Esophagus muscularis mucosa (tissue), 4 donors: ENCODE results near the gene PDE3A.

Source experiments
- EP300 ChIP-seq: sonication (generic); formaldehyde crosslinking; IDR thresholded peaks from one replicate; pipeline ENCODE4 v1.6.1; 2017; ENCODE audit warnings: antibody characterized with exemption
- POLR2A ChIP-seq: fragments of 450-650 bp; IDR thresholded peaks from one replicate; pipeline ENCODE4 v1.6.1; 2017; ENCODE audit warnings: antibody characterized with exemption, moderate library complexity, mild to moderate bottlenecking, low read depth
- POLR2AphosphoS5 ChIP-seq, 2 donors: sonication (generic); formaldehyde crosslinking; IDR thresholded peaks; one replicate each; pipeline ENCODE4 v1.6.1; 2017; ENCODE audit warnings: antibody characterized with exemption in 2 of 2
- TF ChIP-seq, protein P1 (sequence below), 3 experiments: fragments of 200-600 bp in 2 of 3; fragments of 450-650 bp in 1 of 3; sonication (generic) in 2 of 3; IDR thresholded peaks; one replicate each; pipeline ENCODE4 v1.5.1; 2017 to 2019; ENCODE audit warnings: antibody characterized with exemption in 3 of 3, mild to moderate bottlenecking in 2 of 3, moderate library complexity in 1 of 3

DNA sequence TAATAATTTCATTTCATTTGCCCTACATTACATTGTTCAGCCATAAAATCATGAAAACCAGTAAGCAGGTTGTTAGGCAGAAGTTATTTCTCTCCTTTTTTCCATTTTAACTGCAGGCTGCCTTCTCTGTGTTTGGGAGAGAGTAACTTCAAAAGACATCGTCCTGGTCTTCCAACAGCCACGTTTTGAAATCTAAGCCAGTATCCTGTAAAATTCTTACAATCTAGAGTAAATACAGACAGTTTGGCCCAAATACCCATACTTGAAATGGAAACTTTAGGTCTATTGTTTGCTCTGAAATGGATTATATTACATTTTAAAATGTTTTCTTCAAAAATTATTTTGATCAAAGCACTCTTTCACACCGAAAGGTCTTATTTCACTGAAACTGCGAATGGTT is 260.7 kb downstream of the PDE3A start:
- TF ChIP-seq, protein P1, sequence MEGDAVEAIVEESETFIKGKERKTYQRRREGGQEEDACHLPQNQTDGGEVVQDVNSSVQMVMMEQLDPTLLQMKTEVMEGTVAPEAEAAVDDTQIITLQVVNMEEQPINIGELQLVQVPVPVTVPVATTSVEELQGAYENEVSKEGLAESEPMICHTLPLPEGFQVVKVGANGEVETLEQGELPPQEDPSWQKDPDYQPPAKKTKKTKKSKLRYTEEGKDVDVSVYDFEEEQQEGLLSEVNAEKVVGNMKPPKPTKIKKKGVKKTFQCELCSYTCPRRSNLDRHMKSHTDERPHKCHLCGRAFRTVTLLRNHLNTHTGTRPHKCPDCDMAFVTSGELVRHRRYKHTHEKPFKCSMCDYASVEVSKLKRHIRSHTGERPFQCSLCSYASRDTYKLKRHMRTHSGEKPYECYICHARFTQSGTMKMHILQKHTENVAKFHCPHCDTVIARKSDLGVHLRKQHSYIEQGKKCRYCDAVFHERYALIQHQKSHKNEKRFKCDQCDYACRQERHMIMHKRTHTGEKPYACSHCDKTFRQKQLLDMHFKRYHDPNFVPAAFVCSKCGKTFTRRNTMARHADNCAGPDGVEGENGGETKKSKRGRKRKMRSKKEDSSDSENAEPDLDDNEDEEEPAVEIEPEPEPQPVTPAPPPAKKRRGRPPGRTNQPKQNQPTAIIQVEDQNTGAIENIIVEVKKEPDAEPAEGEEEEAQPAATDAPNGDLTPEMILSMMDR (IDR thresholded peaks at IDR 0.05), result no peak
- TF ChIP-seq POLR2A (no peak), POLR2AphosphoS5 (IDR thresholded peaks at IDR 0.05) (no peak), EP300 (no peak)
